ENCODE data around the gene TMEM121. TPM values are rescaled to one million over a fixed set of nuclear protein-coding genes. Genes with fewer than 3 reads are reported as not detected.

The TMEM121 gene
- total and polyA plus RNA-seq, 11 donors: 1.0 to 4.4 (median 1.9) TPM

DNA sequence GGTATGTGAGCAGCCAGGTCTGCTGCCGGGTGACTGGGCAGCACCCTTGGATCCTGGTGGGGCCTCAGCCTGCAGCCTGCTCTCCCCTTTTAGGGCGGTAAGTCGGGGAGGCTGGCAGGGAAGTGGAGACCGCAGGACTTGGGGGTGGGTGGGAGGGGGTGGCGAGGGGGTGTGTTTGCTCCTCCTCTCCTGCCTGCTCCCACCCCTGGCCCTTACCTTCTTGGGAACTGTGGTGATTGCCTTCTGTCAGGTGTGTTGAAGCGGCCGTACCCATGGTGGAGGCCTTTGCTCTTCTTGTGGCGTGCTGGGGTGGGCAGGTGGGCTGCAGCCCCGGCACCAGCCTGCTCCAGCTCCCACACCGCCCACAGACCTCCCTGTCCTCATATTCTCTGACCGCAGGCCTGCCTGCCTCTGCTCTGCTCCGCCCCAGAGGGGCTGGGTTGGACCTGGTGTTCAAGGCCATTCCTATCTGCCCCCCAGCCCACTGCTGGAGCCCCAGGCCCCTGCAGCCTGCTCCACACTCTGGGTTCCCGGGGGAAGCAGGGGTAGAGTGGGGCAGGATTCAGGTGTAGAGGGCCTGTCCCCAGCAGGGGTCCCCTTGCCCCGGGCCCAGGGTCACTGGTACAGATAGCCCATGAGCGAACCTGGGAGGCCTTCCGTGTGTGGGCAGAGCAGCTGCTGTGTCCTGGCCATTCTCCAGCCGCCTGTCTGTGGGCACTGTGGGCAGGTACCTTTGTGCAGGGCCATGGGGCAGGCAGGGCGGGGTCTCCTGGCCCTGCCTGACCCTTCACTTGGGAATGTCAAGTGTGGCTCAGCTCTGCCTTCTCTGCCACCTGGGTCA is 30.2 kb upstream of the TMEM121 start:
- H3K27ac ChIP-seq: peak overlapping the region in 2 of 12 donors; percentile 39 to 45
- DNase-seq (peak in 1 of 5 donors; percentile 62), ATAC-seq (no peak)
- H3K36me3 ChIP-seq: peaks cover 0 to 14% (median 0%) of the 10 kb centered on the region in 9 donors
- no peak overlapping the region for H3K4me3 ChIP-seq
- H3K9me3 ChIP-seq: no peaks in the 10 kb centered on the region
- H3K4me1 ChIP-seq: peaks cover 0 to 26% (median 12%) of the 10 kb centered on the region in 12 donors
- no peaks in the 10 kb centered on the region for H3K27me3 ChIP-seq
- TF ChIP-seq CTCF (IDR thresholded peaks at IDR 0.05) (no peak), POLR2A (IDR thresholded peaks at IDR 0.05) (no peak)
- intact Hi-C loops (cut with DNase I): loop anchor here in 1 of 10 donors (2.0 kb wide), 1 partner anchor 31 kb away; the partner anchor contains the start of gene TMEM121
- 87 to 90% (median 88%) methylated on average over 9 to 18 of the region's 18 CpGs for WGBS, 4 donors

- 95 to 97% (median 96%) methylated on average over 10 to 32 of the region's 32 CpGs for WGBS, 4 donors
- H3K4me1 ChIP-seq: peaks cover 0 to 18% (median 6%) of the 10 kb centered on the region in 12 donors
- H3K4me3 ChIP-seq: no peak overlapping the region
- no peak overlapping the region for H3K27ac ChIP-seq
- DNase-seq (peak in 2 of 5 donors; percentile 21 to 60), ATAC-seq (no peak)
- no peaks in the 10 kb centered on the region for H3K27me3 ChIP-seq
- no peak for TF ChIP-seq POLR2A (IDR thresholded peaks at IDR 0.05)
- intact Hi-C loops (cut with DNase I): no loop called here
- H3K36me3 ChIP-seq: peaks cover 0 to 14% (median 0%) of the 10 kb centered on the region in 9 donors
- no peaks in the 10 kb centered on the region for H3K9me3 ChIP-seq
Observed at GRCh38 chr14:105496831-105497591, 29.4 kb upstream of the TMEM121 start.

- Histone ChIP-seq H3K36me3 (peaks cover 0 to 6% (median 0%) of the 10 kb centered on the region in 9 donors), H3K4me1 (peaks cover 0 to 12% (median 0%) of the 10 kb centered on the region in 12 donors), H3K27me3 (no peaks in the 10 kb centered on the region), H3K9me3 (no peaks in the 10 kb centered on the region), H3K4me3 (no peak overlapping the region), H3K27ac (no peak overlapping the region)
- TF ChIP-seq CTCF (IDR thresholded peaks at IDR 0.05) (no peak), POLR2A (IDR thresholded peaks at IDR 0.05) (no peak)
- intact Hi-C loops (cut with DNase I): no loop called here
- 93 to 94% (median 93%) methylated on average over 16 to 31 of the region's 31 CpGs for WGBS, 4 donors
- ATAC-seq (no peak), DNase-seq (peak in 2 of 5 donors; percentile 16 to 20)
Observed at GRCh38 chr14:105497671-105498429, 28.5 kb upstream of the TMEM121 start.

DNA sequence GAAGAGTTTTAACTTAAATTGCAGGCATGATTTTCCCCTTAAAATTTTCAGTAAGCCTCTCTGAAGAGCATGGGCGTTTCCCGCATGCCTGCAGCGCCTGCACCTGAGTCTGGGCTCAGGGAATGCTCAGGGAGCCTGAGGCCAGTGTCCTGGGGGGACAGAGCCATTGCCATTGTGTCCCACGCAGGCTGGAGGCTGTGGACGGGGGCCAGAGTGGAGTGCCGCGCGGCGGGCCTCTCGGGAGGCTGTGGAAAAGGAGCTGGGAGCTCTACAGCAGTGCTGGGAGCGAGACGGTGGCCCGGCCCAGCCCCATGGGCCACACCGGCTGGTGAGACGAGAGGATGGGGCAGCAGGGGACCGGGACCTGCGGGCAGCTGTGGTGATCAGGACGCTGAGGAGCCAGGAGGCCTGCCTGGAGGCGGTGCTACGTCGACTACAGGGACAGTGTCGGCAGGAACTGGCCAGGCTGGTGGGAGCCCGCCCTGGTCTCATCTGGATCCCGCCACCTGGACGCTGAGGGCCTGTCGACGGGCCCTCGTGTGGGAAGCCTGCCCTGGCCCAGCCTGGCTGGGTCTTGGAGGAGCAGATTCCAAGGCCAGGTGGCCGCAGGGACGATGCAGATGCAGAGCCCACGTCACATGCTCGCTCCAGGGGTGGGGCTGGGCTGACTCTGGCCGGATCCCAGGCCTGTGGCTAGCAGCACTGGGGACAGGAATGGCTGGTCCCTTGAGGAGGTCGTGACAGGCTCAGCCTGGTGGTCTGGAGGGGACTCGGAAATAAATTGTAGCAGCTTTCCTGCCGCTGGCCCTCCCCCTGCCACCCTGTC is 27.7 kb upstream of the TMEM121 start:
- Histone ChIP-seq H3K4me3 (no peak overlapping the region), H3K36me3 (peaks cover 0 to 5% (median 0%) of the 10 kb centered on the region in 9 donors), H3K27me3 (no peaks in the 10 kb centered on the region), H3K27ac (no peak overlapping the region), H3K9me3 (no peaks in the 10 kb centered on the region), H3K4me1 (peaks cover 0 to 12% (median 0%) of the 10 kb centered on the region in 12 donors)
- DNase-seq (peak in 1 of 5 donors; percentile 18), ATAC-seq (no peak)
- WGBS, 4 donors: 83 to 86% (median 86%) methylated on average over 35 to 36 of the region's 36 CpGs
- TF ChIP-seq CTCF (IDR thresholded peaks at IDR 0.05): no peak
- TF ChIP-seq POLR2A (IDR thresholded peaks at IDR 0.05): no peak
- intact Hi-C loops (cut with DNase I): no loop called here

Measured in heart left ventricle (tissue), 16 donors.